Neural progenitor cell (in vitro differentiated cells): ENCODE measurements around the gene MYO15B.

Experiments
- EZH2 ChIP-seq: fragments of 200-600 bp; sonication (generic); IDR thresholded peaks from 2 replicates; pipeline ENCODE4 v1.6.1; 2017; ENCODE audit warnings: antibody characterized with exemption, mild to moderate bottlenecking, moderate library complexity
- TF ChIP-seq, protein P1 (sequence below): fragments of 200-600 bp; sonication (generic); IDR thresholded peaks from 2 replicates; pipeline ENCODE4 v1.5.1; 2017; ENCODE audit warnings: antibody characterized with exemption, mild to moderate bottlenecking

DNA sequence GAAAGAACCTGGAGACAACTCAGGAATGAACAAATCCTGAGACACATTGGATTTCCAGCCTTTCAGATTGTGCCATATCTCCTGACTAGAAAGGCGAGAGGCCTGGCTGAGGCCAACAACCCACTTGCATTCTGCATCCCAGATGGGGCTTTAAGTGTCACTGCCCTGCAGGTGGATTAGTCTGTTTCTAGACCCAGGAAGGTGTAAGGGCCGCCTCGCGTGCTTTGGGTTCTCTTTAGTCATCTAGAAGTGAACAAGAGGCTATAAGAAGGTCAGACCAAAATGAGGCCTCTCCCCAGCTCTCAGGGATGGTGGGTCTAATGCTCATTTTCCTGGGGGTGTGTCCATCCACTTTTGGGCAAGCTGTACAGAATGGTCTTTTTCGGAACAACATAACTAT, 84.4 kb downstream of the MYO15B start:
- TF ChIP-seq EZH2: no peak
- TF ChIP-seq, protein P1, sequence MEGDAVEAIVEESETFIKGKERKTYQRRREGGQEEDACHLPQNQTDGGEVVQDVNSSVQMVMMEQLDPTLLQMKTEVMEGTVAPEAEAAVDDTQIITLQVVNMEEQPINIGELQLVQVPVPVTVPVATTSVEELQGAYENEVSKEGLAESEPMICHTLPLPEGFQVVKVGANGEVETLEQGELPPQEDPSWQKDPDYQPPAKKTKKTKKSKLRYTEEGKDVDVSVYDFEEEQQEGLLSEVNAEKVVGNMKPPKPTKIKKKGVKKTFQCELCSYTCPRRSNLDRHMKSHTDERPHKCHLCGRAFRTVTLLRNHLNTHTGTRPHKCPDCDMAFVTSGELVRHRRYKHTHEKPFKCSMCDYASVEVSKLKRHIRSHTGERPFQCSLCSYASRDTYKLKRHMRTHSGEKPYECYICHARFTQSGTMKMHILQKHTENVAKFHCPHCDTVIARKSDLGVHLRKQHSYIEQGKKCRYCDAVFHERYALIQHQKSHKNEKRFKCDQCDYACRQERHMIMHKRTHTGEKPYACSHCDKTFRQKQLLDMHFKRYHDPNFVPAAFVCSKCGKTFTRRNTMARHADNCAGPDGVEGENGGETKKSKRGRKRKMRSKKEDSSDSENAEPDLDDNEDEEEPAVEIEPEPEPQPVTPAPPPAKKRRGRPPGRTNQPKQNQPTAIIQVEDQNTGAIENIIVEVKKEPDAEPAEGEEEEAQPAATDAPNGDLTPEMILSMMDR: no peak
